GM18507 (cell line): Measurements from ENCODE around the gene IARS1.

Source experiments
- DNase-seq: peaks from one replicate; pipeline ENCODE4 v3.0.0; 2011; ENCODE audit warnings: low read depth; ENCODE audit not compliant: insufficient read length; ENCODE audit errors: extremely low spot score
- FAIRE-seq: peaks from 2 replicates; lab custom pipeline; 2011; peaks lifted over from hg19 to GRCh38; lab: Jason Lieb, UNC

Gene IARS1

DNA sequence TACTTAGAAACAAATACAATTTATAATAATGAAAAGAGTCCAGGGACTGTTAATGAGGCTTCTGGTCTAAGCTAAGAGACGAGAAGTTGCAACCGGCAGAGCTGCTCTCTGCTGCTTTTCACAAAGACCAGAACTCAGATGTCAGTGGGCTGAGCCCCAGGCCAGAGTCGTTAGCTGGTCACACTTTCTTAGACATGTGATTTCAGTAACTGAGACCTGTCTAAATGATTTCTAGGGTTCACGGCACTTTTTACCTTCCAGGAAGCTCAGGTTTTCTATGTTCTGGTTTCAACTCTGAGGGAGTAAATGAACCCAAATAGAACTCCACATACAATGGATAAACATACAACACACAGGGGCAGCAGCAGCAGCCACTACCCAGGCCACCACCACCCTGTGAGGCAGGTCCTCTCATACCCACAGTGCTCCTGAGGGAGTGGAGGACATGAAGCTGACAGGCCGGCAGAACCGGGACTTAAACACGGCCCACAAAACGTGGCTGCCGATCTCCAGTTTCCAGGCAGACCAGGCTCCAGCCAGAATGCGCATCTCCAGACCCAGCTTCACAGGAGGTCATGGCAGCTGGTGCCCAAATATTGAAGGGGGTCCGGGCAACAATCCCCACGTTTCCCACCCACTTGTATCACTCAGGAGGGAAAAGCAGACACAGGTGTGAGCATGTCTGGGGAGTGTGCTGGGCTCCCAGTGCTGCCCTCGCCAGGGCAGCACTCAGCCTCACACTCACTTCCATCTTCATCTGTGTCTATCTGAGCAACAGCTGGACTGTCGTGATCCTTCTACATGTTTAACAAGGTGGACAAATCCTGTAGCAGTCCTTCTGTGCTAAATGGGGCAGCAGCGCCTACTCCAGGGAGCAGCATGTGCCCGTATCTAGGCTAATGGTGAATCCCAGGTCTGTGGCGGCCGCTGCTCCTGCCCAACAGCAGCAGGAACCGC is 38.8 kb downstream of the IARS1 start:
- DNase-seq, result no peak
- FAIRE-seq, result no peak

- no peak for DNase-seq
- no peak for FAIRE-seq
Measured at GRCh38 chr9:92253656-92254055, 39.8 kb downstream of the IARS1 start.

GRCh38 chr9:92247981-92248380 is 45.5 kb downstream of the IARS1 start:
- no peak for FAIRE-seq
- DNase-seq, result no peak

DNA sequence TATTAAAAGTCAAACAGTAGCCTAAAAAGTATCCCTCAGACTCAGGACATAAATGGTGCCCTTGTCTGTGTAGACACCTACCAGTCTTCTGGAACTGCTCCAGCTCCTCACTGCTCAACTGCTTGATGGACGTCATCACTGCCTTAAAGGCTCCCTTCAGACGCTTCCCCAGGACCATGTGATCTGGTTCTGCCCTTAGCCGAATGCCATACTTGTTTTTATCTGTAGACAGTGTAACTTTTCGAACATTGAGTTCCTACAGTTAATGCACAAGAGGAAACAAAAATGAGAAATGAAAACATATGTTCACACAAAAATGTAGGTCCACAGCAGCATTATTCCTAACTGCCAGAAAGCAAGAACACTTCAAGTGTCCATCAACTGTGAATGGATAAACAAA is 46.2 kb downstream of the IARS1 start:
- FAIRE-seq (no peak), DNase-seq (no peak)

- DNase-seq (no peak), FAIRE-seq (no peak)
Measured at GRCh38 chr9:92245005-92245797, 48.3 kb downstream of the IARS1 start.
